Omental fat pad (tissue), 4 donors: ENCODE data around the gene DHX57. TPM values are rescaled to one million over a fixed set of nuclear protein-coding genes. Genes with fewer than 3 reads are reported as not detected.
A peak's percentile ranks its signal among the peaks of the same experiment; 100 is the strongest.
"Not testable (repeated sequence)": the region's sequence is repeated elsewhere in the genome, so short reads cannot be mapped to it uniquely, and the experiment has no call there.

Experiments used
- ATAC-seq: fragments of 150-250 bp; one replicate; pipeline ENCODE4 v1.9.1; 2016; ENCODE audit warnings: mild to moderate bottlenecking, moderate library complexity; ENCODE audit not compliant: low FRiP score
- DNase-seq: peaks from one replicate; pipeline ENCODE4 v3.0.0-alpha.2; 2019; ENCODE audit warnings: low spot score
- total RNA-seq, 4 donors: library from RNA; depleted of rRNA; stranded (reverse); fragments of >200 nt; gene quantifications; one replicate each; pipeline ENCODE4 v1.1.0, GENCODE V29; 2016
- TF ChIP-seq, protein P1 (sequence below), 3 donors: fragments of 450-650 bp; IDR thresholded peaks; one replicate each; pipeline ENCODE4 v1.5.1; 2016 to 2017; ENCODE audit warnings: antibody characterized with exemption in 3 of 3, mild to moderate bottlenecking in 3 of 3, moderate library complexity in 2 of 3

The DHX57 gene
- total RNA-seq, 4 donors from 2014 or later: 7.5 to 15.4 (median 13.7) TPM

DNA sequence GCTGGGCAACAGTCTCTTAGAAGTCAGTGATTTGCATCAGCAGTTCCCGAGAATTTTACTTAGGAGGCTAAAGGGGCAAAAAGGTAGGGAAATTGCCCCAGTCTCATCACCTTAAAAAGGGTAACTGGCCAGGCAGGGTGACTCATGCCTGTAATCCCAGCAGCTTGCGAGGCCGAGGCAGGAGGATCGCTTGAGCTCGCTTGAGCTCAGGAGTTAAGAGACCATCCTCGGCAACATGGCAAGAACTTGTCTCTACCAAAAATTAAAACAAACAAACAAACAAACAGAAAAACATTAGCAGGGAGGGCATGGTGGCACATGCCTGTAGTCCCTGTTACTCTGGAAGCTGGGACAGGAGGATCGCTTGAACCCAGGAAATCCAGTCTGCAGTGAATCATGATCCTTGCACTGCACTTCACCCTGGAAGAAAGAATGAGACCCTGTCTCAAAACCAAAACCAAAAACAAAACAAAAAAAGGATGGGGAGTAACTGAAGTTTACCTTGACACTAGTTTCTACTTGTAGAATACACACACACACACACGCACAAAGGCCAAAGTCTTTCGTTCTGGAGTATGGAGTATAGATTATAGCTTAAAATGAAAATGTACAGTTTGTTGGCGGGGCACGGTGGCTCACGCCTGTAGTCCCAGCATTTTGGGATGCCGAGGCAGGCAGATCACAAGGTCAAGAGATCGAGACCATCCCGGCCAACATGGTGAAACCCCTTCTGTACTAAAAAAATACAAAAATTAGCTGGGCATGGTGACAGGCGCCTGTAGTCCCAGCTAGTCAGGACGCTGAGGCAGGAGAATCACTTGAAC is 100.4 kb downstream of the DHX57 start:
- DNase-seq (no peak), ATAC-seq (no peak)
- TF ChIP-seq, protein P1, sequence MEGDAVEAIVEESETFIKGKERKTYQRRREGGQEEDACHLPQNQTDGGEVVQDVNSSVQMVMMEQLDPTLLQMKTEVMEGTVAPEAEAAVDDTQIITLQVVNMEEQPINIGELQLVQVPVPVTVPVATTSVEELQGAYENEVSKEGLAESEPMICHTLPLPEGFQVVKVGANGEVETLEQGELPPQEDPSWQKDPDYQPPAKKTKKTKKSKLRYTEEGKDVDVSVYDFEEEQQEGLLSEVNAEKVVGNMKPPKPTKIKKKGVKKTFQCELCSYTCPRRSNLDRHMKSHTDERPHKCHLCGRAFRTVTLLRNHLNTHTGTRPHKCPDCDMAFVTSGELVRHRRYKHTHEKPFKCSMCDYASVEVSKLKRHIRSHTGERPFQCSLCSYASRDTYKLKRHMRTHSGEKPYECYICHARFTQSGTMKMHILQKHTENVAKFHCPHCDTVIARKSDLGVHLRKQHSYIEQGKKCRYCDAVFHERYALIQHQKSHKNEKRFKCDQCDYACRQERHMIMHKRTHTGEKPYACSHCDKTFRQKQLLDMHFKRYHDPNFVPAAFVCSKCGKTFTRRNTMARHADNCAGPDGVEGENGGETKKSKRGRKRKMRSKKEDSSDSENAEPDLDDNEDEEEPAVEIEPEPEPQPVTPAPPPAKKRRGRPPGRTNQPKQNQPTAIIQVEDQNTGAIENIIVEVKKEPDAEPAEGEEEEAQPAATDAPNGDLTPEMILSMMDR (IDR thresholded peaks at IDR 0.05): no peak

DNA sequence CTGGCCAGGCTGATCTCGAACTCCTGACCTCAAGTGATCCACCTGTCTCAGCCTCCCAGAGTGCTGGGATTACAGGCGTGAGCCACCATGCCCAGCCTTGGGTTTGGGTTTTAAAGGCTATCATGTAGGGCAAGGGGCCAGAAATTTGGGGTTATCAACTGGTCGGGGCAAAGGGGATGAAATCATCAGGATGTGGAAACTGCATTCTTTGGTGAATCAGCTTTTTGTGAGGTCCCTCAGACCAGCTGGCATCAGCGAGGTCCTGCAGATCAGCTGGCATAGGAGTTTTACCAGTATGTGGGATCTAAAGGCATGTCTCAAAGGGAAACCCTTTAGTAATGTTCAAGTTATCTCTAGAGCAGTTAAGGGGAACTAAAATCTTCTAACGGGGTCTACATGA is 104.1 kb downstream of the DHX57 start:
- DNase-seq (no peak), ATAC-seq (no peak)
- TF ChIP-seq, protein P1 (IDR thresholded peaks at IDR 0.05): no peak

DNA sequence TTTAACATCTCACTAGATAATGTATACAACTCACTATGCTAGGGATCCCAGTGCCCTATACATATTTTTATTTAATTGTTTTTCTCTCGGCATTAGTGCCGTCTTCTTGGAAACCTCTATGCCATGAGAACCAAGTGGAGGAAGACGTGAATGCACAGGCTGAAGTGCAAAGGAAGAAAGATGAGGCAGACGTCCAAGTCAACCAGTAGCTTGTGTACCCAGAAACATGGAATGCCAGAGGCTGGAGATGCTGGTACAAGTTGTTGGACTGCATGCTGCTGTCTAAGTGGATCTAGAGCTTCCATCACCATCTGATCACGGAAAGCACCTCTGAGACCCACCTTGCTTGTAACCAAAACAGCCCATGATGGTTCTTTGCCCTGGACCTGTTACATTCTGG is 110.2 kb downstream of the DHX57 start:
- DNase-seq (no peak), ATAC-seq (peak; percentile 34)
- TF ChIP-seq, protein P1 (IDR thresholded peaks at IDR 0.05): no peak

DNA sequence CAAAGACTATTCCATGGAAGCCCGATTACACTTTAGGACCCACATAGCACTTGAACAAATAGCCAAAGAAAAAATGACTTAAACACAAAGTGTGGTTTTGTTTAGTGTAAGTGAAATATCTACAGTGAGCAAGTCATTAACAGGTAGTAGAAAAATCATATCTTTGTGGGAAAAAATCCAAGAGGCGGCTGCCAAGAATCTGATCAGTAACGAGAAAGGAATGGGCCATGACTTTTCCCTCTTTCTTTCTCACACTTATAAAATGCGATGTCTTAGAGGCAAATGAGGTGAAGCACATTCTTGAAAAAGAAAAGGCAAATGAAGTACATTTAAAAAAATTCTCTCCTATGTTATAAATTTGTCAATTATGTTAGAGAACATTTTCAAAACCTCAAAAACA is 110.6 kb downstream of the DHX57 start:
- DNase-seq (no peak), ATAC-seq (peak; percentile 77)
- TF ChIP-seq, protein P1 (IDR thresholded peaks at IDR 0.05): no peak

DNA sequence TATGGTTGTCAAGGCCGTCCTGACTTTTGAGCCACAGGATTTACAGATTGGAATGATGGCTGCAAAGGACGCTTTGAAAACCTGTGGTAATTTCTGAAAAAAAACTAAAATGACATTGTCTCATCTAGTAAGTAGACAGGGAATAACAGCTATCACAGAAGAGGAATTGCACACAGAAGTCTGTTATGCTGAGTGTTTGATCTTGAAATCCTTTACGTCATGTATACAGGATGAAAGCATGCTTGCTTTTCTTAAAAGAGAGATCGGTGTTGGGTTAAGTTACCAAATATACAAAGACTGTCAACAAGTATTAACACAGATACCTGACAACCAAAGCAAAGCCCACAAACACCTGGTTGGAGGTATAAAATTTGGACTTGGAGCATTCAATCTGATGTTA is 112.0 kb downstream of the DHX57 start:
- ATAC-seq: no peak
- no peak for DNase-seq
- TF ChIP-seq, protein P1 (IDR thresholded peaks at IDR 0.05): no peak

DNA sequence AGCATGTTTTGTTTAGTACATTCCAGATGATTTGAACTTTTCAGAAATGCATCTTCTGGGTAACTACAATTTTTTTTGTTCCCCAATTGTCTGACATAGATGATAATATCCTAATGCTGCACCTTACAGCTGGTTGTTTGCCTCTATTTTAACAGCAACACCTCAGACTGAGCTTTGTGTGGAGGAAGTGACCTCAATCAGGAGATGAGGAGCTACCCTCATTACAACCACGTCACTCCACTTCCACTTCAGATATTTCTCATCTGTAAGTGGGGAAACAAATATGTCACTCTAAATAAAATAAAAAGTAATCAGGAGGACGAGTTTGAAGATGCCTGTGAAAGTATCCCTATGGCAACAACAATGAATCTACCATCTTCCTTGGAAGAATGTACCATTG is 112.5 kb downstream of the DHX57 start:
- TF ChIP-seq, protein P1 (IDR thresholded peaks at IDR 0.05): no peak
- ATAC-seq (no peak), DNase-seq (no peak)

DNA sequence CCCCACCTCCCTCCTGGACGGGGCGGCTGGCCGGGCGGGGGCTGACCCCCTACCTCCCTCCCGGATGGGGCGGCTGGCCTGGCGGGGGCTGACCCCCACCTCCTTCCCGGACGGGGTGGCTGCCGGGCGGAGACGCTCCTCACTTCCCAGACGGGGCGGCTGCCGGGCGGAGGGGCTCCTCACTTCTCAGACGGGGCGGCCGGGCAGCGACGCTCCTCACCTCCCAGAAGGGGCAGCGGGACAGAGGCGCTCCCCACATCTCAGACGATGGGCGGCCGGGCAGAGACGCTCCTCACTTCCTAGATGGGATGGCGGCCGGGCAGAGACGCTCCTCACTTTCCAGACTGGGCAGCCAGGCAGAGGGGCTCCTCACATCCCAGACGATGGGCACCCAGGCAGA is 119.8 kb downstream of the DHX57 start:
- ATAC-seq, DNase-seq: not testable (repeated sequence)
